Mucosa of stomach (tissue), 1 donor: ENCODE measurements around the gene CFAP68.
A peak's percentile ranks its signal among the peaks of the same experiment; 100 is the strongest.

Experiments
- H3K27me3 ChIP-seq: one replicate; pipeline ENCODE4 v1.7.0; 2013; ENCODE audit warnings: mild to moderate bottlenecking, low read length; ENCODE audit not compliant: control insufficient read depth, insufficient read depth
- H3K36me3 ChIP-seq: one replicate; pipeline ENCODE4 v1.7.0; 2013; ENCODE audit warnings: low read length; ENCODE audit not compliant: control insufficient read depth, insufficient read depth
- H3K4me1 ChIP-seq: one replicate; pipeline ENCODE4 v1.7.0; 2013; ENCODE audit warnings: mild to moderate bottlenecking, low read length; ENCODE audit not compliant: control insufficient read depth, insufficient read depth
- H3K4me3 ChIP-seq: one replicate; pipeline ENCODE4 v1.7.0; 2013; ENCODE audit warnings: low read length
- H3K9ac ChIP-seq: one replicate; pipeline ENCODE4 v1.7.0; 2013; ENCODE audit warnings: mild to moderate bottlenecking, low read length, moderate library complexity
- H3K9me3 ChIP-seq: one replicate; pipeline ENCODE4 v1.7.0; 2013; ENCODE audit warnings: mild to moderate bottlenecking, low read length, moderate library complexity; ENCODE audit not compliant: control insufficient read depth
- donor health status: Pancreatic carcinoma.

Gene CFAP68

GRCh38 chr11:111911563-111912401 lies 32.4 kb downstream of the CFAP68 start, which contains the start of gene CRYAB:
TSS of gene CRYAB (minus strand) at chr11:111911770. CDS start at chr11:111911724, 46 bp downstream.
- peaks cover 7% of the 10 kb centered on the region for H3K27me3 ChIP-seq
- no peak within 1 kb of the TSS for H3K4me3 ChIP-seq
- H3K9ac ChIP-seq, result peak within 1 kb of the TSS; percentile 45
- no peaks in the 10 kb centered on the region for H3K9me3 ChIP-seq
- H3K36me3 ChIP-seq, result no peaks in the 10 kb centered on the region
- peaks cover 9% of the 10 kb centered on the region for H3K4me1 ChIP-seq

- Histone ChIP-seq H3K36me3 (no peaks in the 10 kb centered on the region), H3K9ac (peak within 1 kb of the TSS; percentile 54), H3K4me3 (peak within 1 kb of the TSS; percentile 5), H3K4me1 (peaks cover 9% of the 10 kb centered on the region), H3K27me3 (peaks cover 7% of the 10 kb centered on the region), H3K9me3 (no peaks in the 10 kb centered on the region)
Measured at GRCh38 chr11:111912535-111912934, 33.2 kb downstream of the CFAP68 start, which contains the start of gene HSPB2. TSS of gene HSPB2 (plus strand) at chr11:111912734. CDS start at chr11:111912830, 96 bp downstream.

GRCh38 chr11:111913031-111913861 lies 33.9 kb downstream of the CFAP68 start:
- peak overlapping the region; percentile 54 for H3K9ac ChIP-seq

GRCh38 chr11:111913997-111914396 lies 34.7 kb downstream of the CFAP68 start:
- Histone ChIP-seq H3K9ac (peak overlapping the region; percentile 54), H3K27me3 (peaks cover 7% of the 10 kb centered on the region), H3K36me3 (no peaks in the 10 kb centered on the region), H3K4me1 (peaks cover 9% of the 10 kb centered on the region), H3K4me3 (peak overlapping the region; percentile 5), H3K9me3 (no peaks in the 10 kb centered on the region)

More at GRCh38 chr11:111913031-111913861, 33.9 kb downstream of the CFAP68 start:
- no peaks in the 10 kb centered on the region for H3K9me3 ChIP-seq
- H3K4me1 ChIP-seq, result peaks cover 9% of the 10 kb centered on the region
- peaks cover 7% of the 10 kb centered on the region for H3K27me3 ChIP-seq
- H3K36me3 ChIP-seq, result no peaks in the 10 kb centered on the region
- peak overlapping the region; percentile 5 for H3K4me3 ChIP-seq

- Histone ChIP-seq H3K9me3 (no peaks in the 10 kb centered on the region), H3K4me3 (no peak overlapping the region), H3K27me3 (peaks cover 5% of the 10 kb centered on the region), H3K4me1 (peaks cover 5% of the 10 kb centered on the region), H3K9ac (no peak overlapping the region), H3K36me3 (no peaks in the 10 kb centered on the region)
Measured at GRCh38 chr11:111916768-111917167, 37.4 kb downstream of the CFAP68 start.

GRCh38 chr11:111917312-111917711 lies 38.0 kb downstream of the CFAP68 start:
- no peaks in the 10 kb centered on the region for H3K27me3 ChIP-seq
- H3K9ac ChIP-seq, result no peak overlapping the region
- peaks cover 5% of the 10 kb centered on the region for H3K4me1 ChIP-seq
- H3K9me3 ChIP-seq, result no peaks in the 10 kb centered on the region
- H3K36me3 ChIP-seq, result no peaks in the 10 kb centered on the region
- H3K4me3 ChIP-seq, result no peak overlapping the region

- Histone ChIP-seq H3K9ac (peak overlapping the region; percentile 35), H3K9me3 (no peaks in the 10 kb centered on the region), H3K36me3 (no peaks in the 10 kb centered on the region), H3K4me1 (peaks cover 7% of the 10 kb centered on the region), H3K27me3 (no peaks in the 10 kb centered on the region), H3K4me3 (no peak overlapping the region)
Measured at GRCh38 chr11:111917788-111918187, 38.4 kb downstream of the CFAP68 start.

GRCh38 chr11:111918390-111919256 lies 39.3 kb downstream of the CFAP68 start, which contains the start of gene C11orf52:
TSS of gene C11orf52 (plus strand) at chr11:111918913. CDS start at chr11:111918973, 60 bp downstream.
- H3K4me1 ChIP-seq, result peaks cover 16% of the 10 kb centered on the region
- H3K4me3 ChIP-seq, result peak within 1 kb of the TSS; percentile 1
- H3K9ac ChIP-seq, result peak within 1 kb of the TSS; percentile 63
- no peaks in the 10 kb centered on the region for H3K27me3 ChIP-seq
- H3K9me3 ChIP-seq, result no peaks in the 10 kb centered on the region
- H3K36me3 ChIP-seq, result no peaks in the 10 kb centered on the region

GRCh38 chr11:111920908-111921307 lies 41.6 kb downstream of the CFAP68 start:
- Histone ChIP-seq H3K27me3 (no peaks in the 10 kb centered on the region), H3K9ac (no peak overlapping the region), H3K4me3 (no peak overlapping the region), H3K36me3 (no peaks in the 10 kb centered on the region), H3K9me3 (no peaks in the 10 kb centered on the region), H3K4me1 (peaks cover 32% of the 10 kb centered on the region)

- H3K27me3 ChIP-seq, result no peaks in the 10 kb centered on the region
- H3K4me3 ChIP-seq, result no peak overlapping the region
- no peaks in the 10 kb centered on the region for H3K9me3 ChIP-seq
- no peak overlapping the region for H3K9ac ChIP-seq
- no peaks in the 10 kb centered on the region for H3K36me3 ChIP-seq
- H3K4me1 ChIP-seq, result peaks cover 40% of the 10 kb centered on the region
Measured at GRCh38 chr11:111921541-111922230, 42.3 kb downstream of the CFAP68 start.

GRCh38 chr11:111922803-111923202 lies 43.5 kb downstream of the CFAP68 start:
- H3K9me3 ChIP-seq, result no peaks in the 10 kb centered on the region
- H3K4me3 ChIP-seq, result no peak overlapping the region
- H3K27me3 ChIP-seq, result no peaks in the 10 kb centered on the region
- peaks cover 46% of the 10 kb centered on the region for H3K4me1 ChIP-seq
- no peaks in the 10 kb centered on the region for H3K36me3 ChIP-seq
- peak overlapping the region; percentile 22 for H3K9ac ChIP-seq
